ENCODE measurements around the gene SHFL. TPM values are rescaled to one million over a fixed set of nuclear protein-coding genes. Genes with fewer than 3 reads are reported as not detected.
A peak's percentile ranks its signal among the peaks of the same experiment; 100 is the strongest.

The SHFL gene
- total RNA-seq, 1 experiment from 2014 or later: 22.8 TPM

DNA sequence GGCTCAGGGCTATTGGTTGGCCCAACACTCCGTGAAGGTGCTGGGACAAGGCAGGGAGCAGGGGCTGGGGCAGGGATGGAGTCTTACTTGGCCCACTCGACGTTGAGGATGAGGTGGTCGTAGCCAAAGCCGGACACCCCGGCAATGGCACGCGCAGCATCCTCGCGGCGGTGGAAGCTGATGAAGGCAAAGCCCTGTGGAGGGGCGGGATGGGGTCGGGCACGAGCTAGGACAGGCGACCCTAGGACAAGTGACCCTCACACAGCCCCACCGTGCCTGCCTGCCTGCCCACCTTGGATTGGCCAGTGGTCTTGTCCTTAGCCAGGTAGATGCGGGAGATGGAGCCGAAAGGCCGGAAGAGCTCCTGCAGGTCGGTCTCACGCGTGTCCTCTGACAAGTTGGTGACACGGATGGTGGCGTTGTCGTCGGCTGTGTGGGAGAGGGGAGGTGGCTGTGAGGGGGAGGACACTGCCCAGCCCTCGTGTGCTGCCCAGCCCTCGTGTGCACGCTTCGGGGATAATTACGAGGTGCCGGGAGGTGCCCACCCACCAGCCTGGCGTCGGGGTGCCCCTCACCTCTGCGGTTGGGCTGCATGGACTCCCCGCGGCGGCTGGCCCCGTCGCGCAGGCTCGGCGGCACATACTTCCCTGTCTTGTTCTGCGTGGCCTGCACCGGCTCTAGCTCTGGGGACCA, 29.4 kb downstream of the SHFL start:
- in situ Hi-C loops (cut with HindIII; ENCODE audit: low pct_unique_long_range_greater_than_20kb, low sequenced_read_pairs): no loop called here
- no peak for DNase-seq (ENCODE audit: low read depth, low spot score)

- no peak for DNase-seq (ENCODE audit: low read depth, low spot score)
- in situ Hi-C loops (cut with HindIII; ENCODE audit: low pct_unique_long_range_greater_than_20kb, low sequenced_read_pairs): no loop called here
Measured at GRCh38 chr19:10116085-10116865, 30.2 kb downstream of the SHFL start.

DNA sequence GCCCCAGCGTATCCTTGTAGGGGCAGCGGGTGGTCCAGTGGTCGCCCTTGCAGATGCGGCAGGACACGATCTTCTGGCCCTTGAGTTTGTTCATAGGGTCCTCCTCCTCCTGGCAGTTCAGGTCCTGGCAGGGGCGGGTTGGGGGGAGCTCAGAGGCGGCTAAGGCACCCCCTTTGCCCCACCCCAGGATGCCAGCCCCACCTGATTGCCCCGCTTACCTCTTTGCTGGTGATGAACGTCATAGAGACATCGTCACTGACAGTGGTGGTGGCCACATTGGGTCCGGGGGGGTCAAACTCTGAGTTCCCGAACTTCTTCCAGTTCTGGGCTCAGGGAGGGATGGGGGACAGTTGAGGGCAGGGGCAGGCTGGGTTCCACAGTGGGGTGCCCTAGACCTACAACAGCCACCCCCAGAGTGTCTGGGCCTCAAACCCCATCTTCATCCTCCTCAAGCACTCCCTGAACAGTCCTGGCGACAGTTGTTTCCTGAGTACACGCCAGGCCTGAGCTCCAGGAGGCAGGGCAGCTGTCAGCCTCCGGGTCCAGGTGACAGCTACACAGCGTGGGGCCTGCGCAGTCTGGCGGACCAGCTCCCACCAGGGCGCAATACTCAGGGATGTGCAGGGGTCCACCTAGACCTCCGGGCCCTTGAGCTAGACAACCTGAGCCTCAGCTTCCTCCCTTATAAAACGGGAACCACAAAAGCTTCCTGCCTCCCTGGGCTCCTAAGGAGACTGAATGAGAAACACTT, 30.9 kb downstream of the SHFL start:
- no peak for DNase-seq (ENCODE audit: low read depth, low spot score)
- in situ Hi-C loops (cut with HindIII; ENCODE audit: low pct_unique_long_range_greater_than_20kb, low sequenced_read_pairs): no loop called here

DNA sequence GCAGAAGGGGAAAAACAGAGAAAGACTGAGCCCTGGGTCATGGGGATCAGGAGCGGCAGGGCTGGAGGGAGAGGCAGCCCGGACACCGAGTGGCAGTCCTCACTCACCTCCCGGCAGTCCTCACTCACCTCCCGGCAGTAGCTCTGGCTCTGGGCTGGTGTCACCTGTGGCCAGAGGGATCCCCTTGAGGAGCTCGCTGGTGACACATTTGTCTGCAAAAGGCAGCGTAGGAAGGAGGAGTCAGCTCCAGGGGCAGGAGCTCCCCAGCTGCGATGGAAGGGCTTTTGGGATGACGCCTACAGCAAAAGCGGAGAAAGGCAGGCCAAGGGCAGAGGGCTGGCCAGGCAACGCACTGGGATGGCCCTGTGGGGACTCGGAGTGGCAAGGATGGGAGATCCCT, 32.8 kb downstream of the SHFL start:
- in situ Hi-C loops (cut with HindIII; ENCODE audit: low pct_unique_long_range_greater_than_20kb, low sequenced_read_pairs): no loop called here
- no peak for DNase-seq (ENCODE audit: low read depth, low spot score)

DNA sequence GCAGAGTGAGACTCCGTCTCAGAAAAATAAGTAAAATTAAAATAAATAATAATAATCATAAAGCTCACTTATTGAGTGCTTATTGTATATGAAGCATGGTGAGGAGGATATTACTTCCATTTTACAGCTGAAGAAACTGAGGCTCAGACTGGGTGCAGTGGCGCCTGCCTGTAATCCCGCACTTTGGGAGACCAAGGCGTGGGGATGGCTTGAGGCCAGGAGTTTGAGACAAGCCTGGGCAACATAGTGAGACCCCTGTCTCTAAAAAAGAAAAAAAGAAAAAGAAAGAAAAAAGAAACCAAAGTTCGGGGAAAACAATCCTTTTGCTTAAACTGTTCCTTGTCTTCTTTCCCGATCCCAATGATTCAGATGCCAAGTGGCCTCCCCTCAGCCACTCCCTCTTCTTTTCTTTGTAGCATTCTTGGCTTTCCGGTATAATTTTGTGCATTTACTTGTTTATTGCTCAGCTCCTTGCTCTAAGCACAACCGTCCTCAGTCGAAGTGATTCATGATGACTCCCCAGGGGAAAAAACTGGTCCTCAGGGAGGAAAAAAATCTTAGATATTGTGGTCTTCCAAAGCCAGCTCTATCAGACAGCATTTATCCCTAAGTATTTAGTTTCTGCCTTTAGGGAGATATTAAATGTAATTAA, 34.5 kb downstream of the SHFL start:
- peak; percentile 49 for DNase-seq (ENCODE audit: low read depth, low spot score)
- in situ Hi-C loops (cut with HindIII; ENCODE audit: low pct_unique_long_range_greater_than_20kb, low sequenced_read_pairs): no loop called here

DNA sequence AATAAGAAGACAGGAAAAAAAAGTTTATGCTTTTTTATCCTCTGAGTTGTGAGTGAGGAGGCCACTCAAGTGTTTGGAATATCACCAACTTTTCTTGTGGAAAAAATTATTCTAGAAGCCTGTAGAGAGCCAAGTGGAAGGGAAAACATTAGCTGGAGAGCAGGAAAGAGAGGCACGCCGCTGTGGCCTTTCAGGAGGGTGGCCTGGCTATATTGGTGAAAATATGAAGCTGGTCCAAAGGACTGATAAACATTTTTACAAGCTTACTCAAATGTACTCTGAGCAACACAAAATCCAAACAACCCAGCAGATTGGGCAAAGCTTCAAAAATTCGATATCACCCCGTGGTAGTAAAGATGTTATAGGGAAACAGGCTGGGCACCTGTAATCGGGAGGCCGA, 35.9 kb downstream of the SHFL start:
- in situ Hi-C loops (cut with HindIII; ENCODE audit: low pct_unique_long_range_greater_than_20kb, low sequenced_read_pairs): no loop called here

DNA sequence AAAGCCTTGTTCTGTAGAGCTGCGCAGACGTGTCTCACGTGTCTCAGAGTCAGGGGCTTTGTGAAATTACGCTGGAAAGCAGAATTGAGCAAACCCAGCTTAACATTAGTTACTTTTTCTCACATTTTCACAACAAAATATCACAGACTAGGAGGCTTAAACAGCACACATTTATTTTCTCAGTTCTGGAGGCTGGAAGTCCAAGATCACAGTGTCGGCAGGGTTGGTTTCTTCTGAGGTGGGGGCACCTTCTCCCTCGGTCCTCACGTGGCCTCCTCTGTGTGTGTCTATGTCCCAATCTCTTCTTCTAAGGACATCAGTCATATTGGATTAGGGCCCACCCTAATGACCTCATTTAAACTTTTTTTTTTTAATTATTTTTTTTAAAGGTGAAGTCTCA, 38.3 kb downstream of the SHFL start:
- in situ Hi-C loops (cut with HindIII; ENCODE audit: low pct_unique_long_range_greater_than_20kb, low sequenced_read_pairs): no loop called here
- no peak for DNase-seq (ENCODE audit: low read depth, low spot score)

More for the DNA sequence above, 35.9 kb downstream of the SHFL start:
- DNase-seq (ENCODE audit: low read depth, low spot score): no peak

DNA sequence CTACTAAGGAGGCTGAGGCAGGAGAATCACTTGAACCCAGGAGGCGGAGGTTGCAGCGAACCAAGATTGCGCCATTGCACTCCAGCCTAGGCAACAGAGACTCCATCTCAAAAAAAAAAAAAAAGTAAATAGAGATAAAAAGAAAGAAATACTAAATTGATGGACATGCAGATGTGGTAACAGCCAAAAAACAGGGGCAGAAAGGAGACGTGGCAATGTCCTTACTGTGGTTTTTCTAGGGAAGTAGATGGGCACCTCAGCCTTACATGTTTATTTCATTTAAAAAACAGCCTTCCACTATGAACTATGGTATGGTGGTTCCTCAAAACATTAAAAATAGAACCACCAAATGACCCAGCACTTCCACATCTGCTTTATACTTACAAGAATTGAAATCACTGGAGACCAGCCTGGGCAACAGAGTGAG, 40.1 kb downstream of the SHFL start:
- in situ Hi-C loops (cut with HindIII; ENCODE audit: low pct_unique_long_range_greater_than_20kb, low sequenced_read_pairs): no loop called here
- no peak for DNase-seq (ENCODE audit: low read depth, low spot score)

DNA sequence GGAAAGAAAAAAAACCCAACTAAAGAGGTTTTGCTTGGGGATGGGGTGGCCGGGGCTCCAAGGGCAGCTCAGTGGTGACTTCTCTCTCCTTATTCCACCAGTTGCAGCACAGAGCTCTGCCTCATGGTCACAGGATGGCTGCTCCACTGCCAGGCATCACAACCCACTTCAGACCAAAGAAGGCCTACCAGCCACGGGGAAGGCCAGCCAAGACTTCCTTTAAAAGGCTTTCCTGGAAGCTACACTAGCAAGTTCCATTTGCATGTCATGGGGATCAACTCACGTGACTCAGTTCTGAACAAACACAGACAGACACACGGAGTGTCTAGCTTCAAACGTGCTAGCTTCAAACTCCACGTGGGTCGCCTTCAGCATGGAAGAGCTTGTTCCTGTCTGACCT, 46.8 kb downstream of the SHFL start:
- DNase-seq (ENCODE audit: low read depth, low spot score): peak; percentile 30
- in situ Hi-C loops (cut with HindIII; ENCODE audit: low pct_unique_long_range_greater_than_20kb, low sequenced_read_pairs): no loop called here

DNA sequence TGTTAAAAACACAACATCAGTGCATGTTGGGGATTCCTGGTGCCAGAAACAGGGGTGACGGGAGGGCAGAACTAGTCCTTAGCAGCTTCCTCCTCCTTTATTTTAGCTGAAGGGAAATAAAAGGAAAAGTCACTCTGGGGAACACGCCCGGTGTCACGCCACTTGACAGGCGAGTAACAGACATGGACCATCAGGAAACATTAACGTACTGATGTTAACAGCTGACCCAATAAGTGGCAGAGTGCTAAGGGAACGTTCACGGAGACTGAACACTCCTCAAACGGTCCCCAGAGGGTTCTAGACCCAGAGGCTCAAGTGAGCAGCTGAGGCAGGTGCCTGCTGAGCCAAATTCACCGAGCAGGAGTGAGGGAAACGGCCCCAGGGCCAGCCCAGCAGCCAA, 47.5 kb downstream of the SHFL start:
- no peak for DNase-seq (ENCODE audit: low read depth, low spot score)
- in situ Hi-C loops (cut with HindIII; ENCODE audit: low pct_unique_long_range_greater_than_20kb, low sequenced_read_pairs): no loop called here

GRCh38 chr19:10134040-10134439, 47.9 kb downstream of the SHFL start:
- no peak for DNase-seq (ENCODE audit: low read depth, low spot score)
- in situ Hi-C loops (cut with HindIII; ENCODE audit: low pct_unique_long_range_greater_than_20kb, low sequenced_read_pairs): no loop called here

- in situ Hi-C loops (cut with HindIII; ENCODE audit: low pct_unique_long_range_greater_than_20kb, low sequenced_read_pairs): no loop called here
- no peak for DNase-seq (ENCODE audit: low read depth, low spot score)
Measured at GRCh38 chr19:10135551-10136334, 49.6 kb downstream of the SHFL start.

GRCh38 chr19:10136936-10137335, 50.8 kb downstream of the SHFL start:
- DNase-seq (ENCODE audit: low read depth, low spot score): no peak
- in situ Hi-C loops (cut with HindIII; ENCODE audit: low pct_unique_long_range_greater_than_20kb, low sequenced_read_pairs): no loop called here

DNA sequence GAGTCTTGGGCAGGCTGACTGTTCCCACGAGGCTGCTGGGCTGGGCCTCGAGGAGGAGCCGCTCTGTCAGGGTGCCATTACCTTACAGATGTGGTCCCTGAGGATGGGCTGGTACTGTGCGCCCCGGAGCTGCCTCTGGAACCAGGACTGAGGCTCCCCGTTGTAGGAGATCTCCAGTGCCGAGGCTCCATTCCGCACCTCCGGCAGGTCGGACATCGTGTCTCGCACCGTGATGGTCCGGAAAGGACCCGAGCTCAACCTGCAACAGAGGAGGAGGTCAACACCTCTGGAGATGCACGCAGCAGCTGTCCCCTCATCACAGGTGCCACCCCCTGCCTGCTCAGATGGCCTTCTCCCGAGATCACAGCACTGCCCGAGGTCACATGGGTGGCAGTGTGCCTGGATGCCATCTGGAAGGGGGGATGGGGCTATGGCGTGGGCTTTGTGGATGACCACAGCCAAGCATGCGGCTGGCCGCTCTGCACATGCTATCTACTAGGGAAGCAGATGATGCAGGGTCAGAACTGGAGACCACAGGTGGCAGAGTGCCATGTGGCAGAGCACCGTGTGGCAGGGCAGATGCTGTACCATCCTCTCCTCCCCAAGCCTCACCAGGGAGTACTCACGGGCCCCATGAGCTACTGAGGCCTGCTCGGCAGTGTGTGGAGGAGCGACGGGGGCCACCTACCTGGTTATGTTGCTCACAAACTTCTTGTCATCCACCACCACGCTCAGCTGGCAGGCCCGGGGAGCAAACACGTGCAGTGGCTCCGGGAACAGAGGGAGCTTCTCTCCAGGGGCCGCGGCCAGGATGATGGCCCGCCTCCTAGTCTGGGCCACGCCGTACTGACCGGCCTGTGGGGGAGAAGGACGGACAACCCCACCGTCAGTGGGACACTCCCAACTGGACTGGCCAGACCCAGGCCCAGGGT, 51.9 kb downstream of the SHFL start:
- no peak for DNase-seq (ENCODE audit: low read depth, low spot score)
- in situ Hi-C loops (cut with HindIII; ENCODE audit: low pct_unique_long_range_greater_than_20kb, low sequenced_read_pairs): no loop called here

DNA sequence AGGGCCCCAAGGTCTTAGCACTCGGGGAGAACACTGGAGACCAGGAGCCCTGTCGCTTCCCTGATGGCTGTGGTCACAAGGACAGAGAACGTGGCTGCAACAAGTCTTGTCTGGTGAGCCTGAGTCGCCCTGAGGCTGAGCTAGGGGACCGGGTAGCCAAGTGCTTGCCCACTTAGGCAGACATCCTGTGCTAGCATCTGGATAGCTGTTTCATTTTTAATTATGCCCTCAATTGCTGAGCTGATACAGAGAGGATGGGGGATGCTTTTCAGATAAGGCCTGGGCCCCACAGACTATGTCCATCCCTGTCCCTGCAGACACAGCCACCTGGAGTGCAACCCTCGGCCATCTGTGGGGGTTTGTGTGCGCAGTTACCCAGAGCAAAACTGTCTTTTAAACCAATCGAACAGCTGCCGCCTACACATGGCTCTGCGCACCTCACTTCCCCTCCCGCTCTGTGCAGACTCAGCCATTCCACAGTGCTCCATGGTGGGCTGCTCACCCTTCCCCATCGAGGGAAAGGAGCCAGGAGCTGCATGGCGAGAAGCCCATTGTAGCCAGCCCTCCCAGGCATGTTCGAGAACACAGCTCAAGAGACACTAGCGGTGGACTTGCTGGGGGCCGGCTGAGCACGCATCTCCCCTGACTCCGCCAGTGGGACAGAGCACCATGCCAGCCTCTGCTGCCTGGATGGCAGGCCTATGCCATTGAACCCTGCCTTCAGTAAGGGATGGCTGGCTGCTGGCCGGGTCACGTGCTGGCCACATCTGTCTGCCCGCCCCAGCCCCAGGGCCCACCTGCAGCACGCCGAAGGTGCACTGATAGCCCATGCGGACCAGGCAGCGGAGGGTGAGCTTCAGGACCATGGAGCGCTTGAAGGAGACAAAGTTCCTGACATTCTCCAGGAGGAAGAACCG, 53.0 kb downstream of the SHFL start:
- DNase-seq (ENCODE audit: low read depth, low spot score): no peak
- in situ Hi-C loops (cut with HindIII; ENCODE audit: low pct_unique_long_range_greater_than_20kb, low sequenced_read_pairs): no loop called here
